Measurements from ENCODE around the gene RPS8.
"Not testable (repeated sequence)": the region's sequence is repeated elsewhere in the genome, so short reads cannot be mapped to it uniquely, and the experiment has no call there.

RPS8 gene

GRCh38 chr1:44759077-44759476, 16.3 kb upstream of the RPS8 start:
- ChIA-PET POLR2A (interaction anchor here (1.0 to 3.1 kb wide), 5 partner anchors 12 to 37 kb away, joined by 3 to 17 read pairs (median 5); partner anchors contain the start of gene RPS8), CTCF (no interaction called here)
- TF ChIP-seq NFRKB (IDR thresholded peaks at IDR 0.05) (no peak), FOXM1 (IDR thresholded peaks at IDR 0.05; ENCODE audit: borderline replicate concordance) (no peak), SUZ12 (IDR thresholded peaks at IDR 0.05) (no peak), ARNT (IDR thresholded peaks at IDR 0.05) (no peak), BHLHE40 (IDR thresholded peaks at IDR 0.05; ENCODE audit: borderline replicate concordance) (no peak), HDGF (IDR thresholded peaks at IDR 0.05; ENCODE audit: borderline replicate concordance) (no peak), LEF1 (IDR thresholded peaks at IDR 0.05; ENCODE audit: borderline replicate concordance) (no peak), CTBP1 (IDR thresholded peaks at IDR 0.05; ENCODE audit: borderline replicate concordance) (no peak), L3MBTL2 (conservative IDR thresholded peaks at IDR 0.05) (no peak), FOXK2 (IDR thresholded peaks at IDR 0.05) (no peak), ZNF384 (IDR thresholded peaks at IDR 0.05) (no peak)
- DNase-seq (ENCODE audit: extremely low spot score), result no peak

- DNase-seq (ENCODE audit: extremely low spot score), result no peak
- ChIA-PET CTCF (no interaction called here), POLR2A (interaction anchor here (2.5 kb wide), 1 partner anchor 39 kb away, joined by 7 read pairs; no protein-coding TSS in a partner anchor)
- no peak for TF ChIP-seq CTBP1 (IDR thresholded peaks at IDR 0.05; ENCODE audit: borderline replicate concordance)
- no peak for TF ChIP-seq FOXK2 (IDR thresholded peaks at IDR 0.05)
Observed at GRCh38 chr1:44760876-44761275, 14.5 kb upstream of the RPS8 start.

- CTCF ChIA-PET, result not testable (repeated sequence)
Observed at GRCh38 chr1:44766421-44766820, 8.9 kb upstream of the RPS8 start.

GRCh38 chr1:44775930-44776729, 790 bp downstream of the RPS8 start:
- CTCF ChIA-PET, result interaction anchor here (0.6 kb wide), 1 partner anchor 35 kb away, joined by 3 read pairs; no protein-coding TSS in a partner anchor
- POLR2A ChIA-PET, result interaction anchor here (0.6 to 3.1 kb wide), 40 partner anchors 9 to 564 kb away, joined by 3 to 52 read pairs (median 7); partner anchors contain the start of genes BEST4, BTBD19, DYNLT4 and HECTD3
- DNase-seq (ENCODE audit: extremely low spot score), result no peak
- no peak for TF ChIP-seq FOXM1 (IDR thresholded peaks at IDR 0.05; ENCODE audit: borderline replicate concordance)
- TF ChIP-seq FOXK2 (IDR thresholded peaks at IDR 0.05), result no peak

More at GRCh38 chr1:44766421-44766820, 8.9 kb upstream of the RPS8 start:
- not testable (repeated sequence) for DNase-seq (ENCODE audit: extremely low spot score)
- POLR2A ChIA-PET, result interaction anchor here (1.4 to 2.2 kb wide), 3 partner anchors 8 to 11 kb away, joined by 4 to 21 read pairs (median 4); partner anchors contain the start of gene RPS8

- DNase-seq (ENCODE audit: extremely low spot score), result no peak
- TF ChIP-seq SP1 (IDR thresholded peaks at IDR 0.05), result no peak
- no peak for TF ChIP-seq BHLHE40 (IDR thresholded peaks at IDR 0.05; ENCODE audit: borderline replicate concordance)
- POLR2A ChIA-PET, result interaction anchor here (0.8 to 3.1 kb wide), 12 partner anchors 9 to 235 kb away, joined by 3 to 52 read pairs (median 19); partner anchors contain the start of genes BEST4, BTBD19, DYNLT4 and HECTD3
- CTCF ChIA-PET, result no interaction called here
Observed at GRCh38 chr1:44776730-44777068, 1.4 kb downstream of the RPS8 start.

- ChIA-PET POLR2A (interaction anchor here (1.0 to 1.6 kb wide), 7 partner anchors 8 to 56 kb away, joined by 3 to 4 read pairs (median 4); no protein-coding TSS in a partner anchor), CTCF (interaction anchor here (0.6 kb wide), 1 partner anchor 9 kb away, joined by 3 read pairs; no protein-coding TSS in a partner anchor)
- no peak for DNase-seq (ENCODE audit: extremely low spot score)
- TF ChIP-seq HDGF (IDR thresholded peaks at IDR 0.05; ENCODE audit: borderline replicate concordance), result no peak
- no peak for TF ChIP-seq BHLHE40 (IDR thresholded peaks at IDR 0.05; ENCODE audit: borderline replicate concordance)
- no peak for TF ChIP-seq CTBP1 (IDR thresholded peaks at IDR 0.05; ENCODE audit: borderline replicate concordance)
- TF ChIP-seq LEF1 (IDR thresholded peaks at IDR 0.05; ENCODE audit: borderline replicate concordance), result no peak
- TF ChIP-seq NFRKB (IDR thresholded peaks at IDR 0.05), result no peak
- no peak for TF ChIP-seq ZNF384 (IDR thresholded peaks at IDR 0.05)
- no peak for TF ChIP-seq TARDBP (IDR thresholded peaks at IDR 0.05)
- TF ChIP-seq L3MBTL2 (conservative IDR thresholded peaks at IDR 0.05), result no peak
- no peak for TF ChIP-seq PKNOX1 (IDR thresholded peaks at IDR 0.05)
- no peak for TF ChIP-seq FOXA1 (IDR thresholded peaks at IDR 0.05)
- TF ChIP-seq SP1 (IDR thresholded peaks at IDR 0.05), result no peak
- no peak for TF ChIP-seq ELF4 (IDR thresholded peaks at IDR 0.05)
- no peak for TF ChIP-seq ARNT (IDR thresholded peaks at IDR 0.05)
Observed at GRCh38 chr1:44777547-44777946, 2.2 kb downstream of the RPS8 start.

- ChIA-PET CTCF (interaction anchor here (0.6 kb wide), 1 partner anchor 9 kb away, joined by 3 read pairs; no protein-coding TSS in a partner anchor), POLR2A (interaction anchor here (1.0 to 1.6 kb wide), 7 partner anchors 7 to 56 kb away, joined by 3 to 4 read pairs (median 4); no protein-coding TSS in a partner anchor)
- TF ChIP-seq TARDBP (IDR thresholded peaks at IDR 0.05) (no peak), SUZ12 (IDR thresholded peaks at IDR 0.05) (no peak), FOXA1 (IDR thresholded peaks at IDR 0.05) (no peak), CTBP1 (IDR thresholded peaks at IDR 0.05; ENCODE audit: borderline replicate concordance) (no peak), FOXK2 (IDR thresholded peaks at IDR 0.05) (no peak), SP1 (IDR thresholded peaks at IDR 0.05) (no peak), HDGF (IDR thresholded peaks at IDR 0.05; ENCODE audit: borderline replicate concordance) (no peak), FOXM1 (IDR thresholded peaks at IDR 0.05; ENCODE audit: borderline replicate concordance) (no peak), PKNOX1 (IDR thresholded peaks at IDR 0.05) (no peak)
- no peak for DNase-seq (ENCODE audit: extremely low spot score)
Observed at GRCh38 chr1:44777969-44778635, 2.8 kb downstream of the RPS8 start.
